IMR-90 (cell line): ENCODE data around the gene JMJD6. TPM values are rescaled to one million over a fixed set of nuclear protein-coding genes. Genes with fewer than 3 reads are reported as not detected.
"Not testable (repeated sequence)": the region's sequence is repeated elsewhere in the genome, so short reads cannot be mapped to it uniquely, and the experiment has no call there.

ENCODE experiments used
- ATAC-seq: fragments of 200-7000 bp; cut with Tn5 transposase; 2 replicates; pipeline ENCODE4 v1.9.1; 2020; ENCODE audit warnings: low read depth, mild to moderate bottlenecking, moderate library complexity
- BruUV-seq: library from RNA; stranded (reverse); fragments of 400-500 nt; replicated peaks from 2 replicates; lab custom pipeline; 2021; lab: Mats Ljungman, UMichigan
- CTCF ChIA-PET: fragments of 300-600 bp; formaldehyde crosslinking; extraction: SDS; loops from one replicate; lab custom pipeline; 2021; ENCODE audit warnings: antibody characterized with exemption; lab: Yijun Ruan, JAX
- POLR2A ChIA-PET: fragments of 300-600 bp; sonication (Branson Sonifier 250); formaldehyde crosslinking; loops from one replicate; lab custom pipeline; 2022; ENCODE audit warnings: antibody characterized with exemption; ENCODE audit not compliant: unreplicated experiment; lab: Charles Lee
- DNase-seq: peaks from one replicate; pipeline ENCODE4 v3.0.0; 2013
- H2AFZ ChIP-seq: replicated peaks from 2 replicates; pipeline ENCODE3; 2013; ENCODE audit warnings: low read length, mild to moderate bottlenecking; ENCODE audit not compliant: poor library complexity
- H2AK5ac ChIP-seq: 2 replicates; pipeline ENCODE4 v1.6.1; 2013; ENCODE audit warnings: low read depth, low read length, inconsistent platforms
- H2AK9ac ChIP-seq: replicated peaks from 2 replicates; pipeline ENCODE3; 2013; ENCODE audit warnings: mild to moderate bottlenecking, low read depth, low read length, moderate library complexity; ENCODE audit not compliant: poor library complexity
- H2BK120ac ChIP-seq: 2 replicates; pipeline ENCODE4 v1.6.1; 2013; ENCODE audit warnings: low read depth, low read length, inconsistent platforms
- H2BK15ac ChIP-seq: 3 replicates; pipeline ENCODE4 v1.6.1; 2013; ENCODE audit warnings: low read depth, low read length, inconsistent platforms
- H2BK20ac ChIP-seq: 2 replicates; pipeline ENCODE4 v1.6.1; 2013; ENCODE audit warnings: low read depth, mild to moderate bottlenecking, inconsistent platforms, low read length, moderate library complexity
- H2BK5ac ChIP-seq: 2 replicates; pipeline ENCODE4 v1.6.1; 2013; ENCODE audit warnings: mild to moderate bottlenecking, low read depth, low read length, inconsistent platforms; ENCODE audit not compliant: poor library complexity, severe bottlenecking
- H3K14ac ChIP-seq: replicated peaks from 2 replicates; pipeline ENCODE4 v1.6.1; 2013; ENCODE audit warnings: low read depth, low read length, inconsistent platforms
- H3K18ac ChIP-seq: 2 replicates; pipeline ENCODE4 v1.6.1; 2013; ENCODE audit warnings: low read depth, low read length, control low read depth
- H3K23ac ChIP-seq: 2 replicates; pipeline ENCODE4 v1.6.1; 2013; ENCODE audit warnings: low read depth, low read length, inconsistent platforms
- H3K27ac ChIP-seq: 2 replicates; pipeline ENCODE4 v1.5.1; 2013; ENCODE audit warnings: mild to moderate bottlenecking, control low read depth, low read length; ENCODE audit not compliant: insufficient read depth
- H3K27me3 ChIP-seq: 2 replicates; pipeline ENCODE4 v1.6.1; 2013; ENCODE audit warnings: low read length; ENCODE audit not compliant: control insufficient read depth, insufficient read depth
- H3K36me3 ChIP-seq: 2 replicates; pipeline ENCODE4 v1.6.1; 2013; ENCODE audit warnings: low read length, mixed read lengths; ENCODE audit not compliant: control insufficient read depth, insufficient read depth
- H3K4ac ChIP-seq: 2 replicates; pipeline ENCODE4 v1.6.1; 2013; ENCODE audit warnings: low read depth, low read length, inconsistent platforms
- H3K4me1 ChIP-seq: 2 replicates; pipeline ENCODE4 v1.6.1; 2013; ENCODE audit warnings: low read length, mixed read lengths; ENCODE audit not compliant: control insufficient read depth, insufficient read depth
- H3K4me2 ChIP-seq: 2 replicates; pipeline ENCODE4 v1.6.1; 2013; ENCODE audit warnings: low read depth, mild to moderate bottlenecking, control low read depth, low read length, moderate library complexity
- H3K4me3 ChIP-seq: 2 replicates; pipeline ENCODE4 v1.5.1; 2013; ENCODE audit warnings: low read depth, mild to moderate bottlenecking, control low read depth, low read length, moderate library complexity; ENCODE audit not compliant: insufficient read depth
- H3K56ac ChIP-seq: 2 replicates; pipeline ENCODE4 v1.6.1; 2013; ENCODE audit warnings: low read length, inconsistent platforms; ENCODE audit not compliant: insufficient read depth; ENCODE audit errors: extremely low read depth
- H3K79me1 ChIP-seq, 2 experiments: 2 replicates each; pipeline ENCODE4 v1.6.1; 2013; ENCODE audit warnings: low read length in 2 of 2, inconsistent platforms in 1 of 2, low read depth in 1 of 2
- H3K9ac ChIP-seq: 2 replicates; pipeline ENCODE4 v1.6.1; 2013; ENCODE audit warnings: low read depth, low read length, control low read depth
- H3K9me1 ChIP-seq: 2 replicates; pipeline ENCODE4 v1.6.1; 2013; ENCODE audit warnings: low read length, inconsistent platforms; ENCODE audit not compliant: insufficient read depth
- H3K9me3 ChIP-seq: 2 replicates; pipeline ENCODE4 v1.6.1; 2013; ENCODE audit warnings: low read length; ENCODE audit not compliant: control insufficient read depth, insufficient read depth
- H4K20me1 ChIP-seq: 2 replicates; pipeline ENCODE4 v1.6.1; 2013; ENCODE audit warnings: low read length, inconsistent platforms; ENCODE audit not compliant: insufficient read depth
- H4K5ac ChIP-seq: 2 replicates; pipeline ENCODE4 v1.6.1; 2013; ENCODE audit warnings: mild to moderate bottlenecking, low read depth, low read length, control low read depth
- H4K8ac ChIP-seq, 2 experiments: 2 replicates each; pipeline ENCODE4 v1.6.1; 2013; ENCODE audit warnings: low read depth in 2 of 2, low read length in 2 of 2, control low read depth in 1 of 2, inconsistent platforms in 1 of 2
- H4K91ac ChIP-seq: 2 replicates; pipeline ENCODE4 v1.6.1; 2013; ENCODE audit warnings: low read depth, low read length, inconsistent platforms; ENCODE audit not compliant: insufficient read depth
- whole genome bisulfite sequencing, 2 experiments: methylation state at CpG; one replicate each; pipeline versions ENCODE4 v1.1.5 to v1.1.7; 2013; ENCODE audit warnings: missing lambda C conversion rate in 2 of 2; ENCODE audit not compliant: insufficient read length in 1 of 2; ENCODE audit errors: extremely low coverage in 2 of 2; 5-methylcytosine and 5-hydroxymethylcytosine counted together
- dilution Hi-C: fragments of 300-500 bp; cut with HindIII; formaldehyde crosslinking; loops from one replicate; pipeline ENCODE4 v1.14.3; 2018; ENCODE audit warnings: low sequenced_read_pairs; ENCODE audit not compliant: unreplicated experiment
- in situ Hi-C: fragments of 300-500 bp; cut with MboI; formaldehyde crosslinking; loops from 3 replicates; pipeline ENCODE4 v1.14.3; 2019; ENCODE audit warnings: low sequenced_read_pairs, inconsistent platforms, mixed read lengths
- intact Hi-C: fragments of 100-400 bp; cut with micrococcal nuclease; formaldehyde crosslinking; loops from 2 replicates; pipeline ENCODE4 v1.10.0; 2022
- polyA plus RNA-seq, 3 experiments: library from polyadenylated mRNA; depleted of rRNA; stranded (reverse); fragments of >200 nt; gene quantifications; 2 replicates each; pipeline ENCODE4 v1.2.3, GENCODE V29; 2012; ENCODE audit warnings: low replicate concordance in 1 of 3
- total RNA-seq: library from RNA; depleted of rRNA; stranded (reverse); fragments of >200 nt; gene quantifications from 2 replicates; pipeline ENCODE4 v1.2.3, GENCODE V29; 2012

Gene JMJD6
- total and polyA plus RNA-seq, 2 of the 4 experiments (the other 2 are of a cell fraction) = 24.4 to 33.7 TPM

GRCh38 chr17:76698466-76698977 lies 27.9 kb downstream of the JMJD6 start:
- H2AFZ ChIP-seq, H2BK15ac ChIP-seq, H4K5ac ChIP-seq, H3K18ac ChIP-seq, H2BK120ac ChIP-seq, H2BK20ac ChIP-seq, H3K9me3 ChIP-seq, H3K56ac ChIP-seq, BruUV-seq, CTCF ChIA-PET, H2AK9ac ChIP-seq, H3K23ac ChIP-seq, H4K8ac ChIP-seq, POLR2A ChIA-PET, H4K91ac ChIP-seq, DNase-seq, dilution Hi-C loops, intact Hi-C loops, H3K9ac ChIP-seq, in situ Hi-C loops, H3K4me3 ChIP-seq, H3K27me3 ChIP-seq, H3K4me2 ChIP-seq, ATAC-seq: not testable (repeated sequence)
- peak overlapping the region; percentile 66; the same call in 1 of the 2 replicates for H2AK5ac ChIP-seq
- 0 out of 2 replicates have a peak overlapping the region, but pooled peaks have one; percentile 27 for H3K14ac ChIP-seq
- H3K4ac ChIP-seq = peak overlapping the region; percentile 18
- H3K79me1 ChIP-seq = peaks cover 22 to 98% of the 10 kb centered on the region in 2 experiments
- peaks cover 93% of the 10 kb centered on the region for H4K20me1 ChIP-seq
- peak overlapping the region; percentile 80 for H2BK5ac ChIP-seq
- 83% methylated on average over 1 of the region's 7 CpGs; no CpG with 5 or more reads in 1 of the 2 experiments for WGBS, 2 experiments
- peaks cover 61% of the 10 kb centered on the region for H3K9me1 ChIP-seq
- H3K36me3 ChIP-seq = peaks cover 11% of the 10 kb centered on the region; the same call in 1 of the 2 replicates
- peaks cover 53% of the 10 kb centered on the region for H3K4me1 ChIP-seq
- peak overlapping the region; percentile 89 for H3K27ac ChIP-seq
